IMR-90 (cell line): ENCODE results near the gene IWS1. TPM values are rescaled to one million over a fixed set of nuclear protein-coding genes. Genes with fewer than 3 reads are reported as not detected.

ENCODE experiments used
- microRNA-seq, 2 experiments: library from miRNA; stranded (forward) in 1 of 2; unstranded in 1 of 2; fragments of 10-50 nt in 1 of 2; fragments of <30 nt in 1 of 2; gene quantifications in 1 of 2; microRNA quantifications in 1 of 2; one replicate each; pipeline versions ENCODE3 to v1.1.0; 2013 to 2020; ENCODE audit not compliant: insufficient read depth in 1 of 2, insufficient read length in 1 of 2, unreplicated experiment in 1 of 2
- polyA plus RNA-seq, 3 experiments: library from polyadenylated mRNA; depleted of rRNA; stranded (reverse); fragments of >200 nt; gene quantifications; 2 replicates each; pipeline ENCODE4 v1.2.3, GENCODE V29; 2012; ENCODE audit warnings: low replicate concordance in 1 of 3
- small RNA-seq, 5 experiments: library from RNA; depleted of rRNA; stranded (forward); fragments of <200 nt; gene quantifications; one replicate each; pipeline ENCODE3, GENCODE V24; 2012
- total RNA-seq: library from RNA; depleted of rRNA; stranded (reverse); fragments of >200 nt; gene quantifications from 2 replicates; pipeline ENCODE4 v1.2.3, GENCODE V29; 2012; rRNA removed

IWS1 gene
- total and polyA plus RNA-seq, 2 of the 4 experiments (the other 2 are of a cell fraction): 31.5 to 52.5 TPM

Small RNA genes lying within 50 kb of the gene (microRNA-seq; reads per million reads assigned to microRNA genes)
- gene RNU4-48P (ENCODE audit: insufficient read depth, insufficient read length): not detected

Small RNA genes lying within 50 kb of the gene (small RNA-seq; reads per million reads assigned to genes)
- gene RNU4-48P: 0 reads per million in 5 experiments

Other genes with a start within 250 kb of the IWS1 start
- 40.0 and 43.2 TPM in 2 replicates for gene ERCC3, start 232.3 kb downstream of the IWS1 start, total RNA-seq
- 48.2 and 52.0 TPM in 2 replicates for gene ERCC3, start 232.3 kb downstream of the IWS1 start, polyA plus RNA-seq (2012; rRNA removed)
- gene MAP3K2, start 138.5 kb downstream of the IWS1 start, total RNA-seq: 30.8 and 31.9 TPM in 2 replicates
- 6.2 and 6.5 TPM in 2 replicates for gene MAP3K2, start 138.5 kb downstream of the IWS1 start, polyA plus RNA-seq (2012; rRNA removed)
- 0.28 TPM in 1 of 2 replicates, not detected in the other for gene PROC, start 108.1 kb downstream of the IWS1 start, total RNA-seq
- 0.07 TPM in 1 of 2 replicates, not detected in the other for gene PROC, start 108.1 kb downstream of the IWS1 start, polyA plus RNA-seq (2012; rRNA removed)
- 0.18 and 0.28 TPM in 2 replicates for gene MYO7B, start 9.2 kb upstream of the IWS1 start, total RNA-seq
- 0.46 and 0.55 TPM in 2 replicates for gene MYO7B, start 9.2 kb upstream of the IWS1 start, polyA plus RNA-seq (2012; rRNA removed)
- gene GPR17, start 119.7 kb upstream of the IWS1 start, total RNA-seq: not detected in 2 replicates
- not detected in 2 replicates for gene GPR17, start 119.7 kb upstream of the IWS1 start, polyA plus RNA-seq (2012; rRNA removed)
- 1.1 and 1.3 TPM in 2 replicates for gene LIMS2, start 149.0 kb upstream of the IWS1 start, total RNA-seq
- 17.8 and 18.8 TPM in 2 replicates for gene LIMS2, start 149.0 kb upstream of the IWS1 start, polyA plus RNA-seq (2012; rRNA removed)
- 2.5 and 3.9 TPM in 2 replicates for gene SFT2D3, start 175.0 kb upstream of the IWS1 start, total RNA-seq
- 3.1 TPM in 2 replicates for gene SFT2D3, start 175.0 kb upstream of the IWS1 start, polyA plus RNA-seq (2012; rRNA removed)